GM18505 (cell line): ENCODE results near the gene ASTN2.

Experiments
- ATAC-seq: cut with Tn5 transposase; IDR thresholded peaks from one replicate; pipeline ENCODE4 v1.9.1; 2021; ENCODE audit not compliant: unreplicated experiment
- POLR2A ChIP-seq: IDR thresholded peaks from 4 replicates; pipeline ENCODE4 v1.6.1; 2011; ENCODE audit warnings: borderline replicate concordance; ENCODE audit not compliant: insufficient read depth, insufficient read length; ENCODE audit errors: extremely low read depth

ASTN2 gene

GRCh38 chr9:117030254-117030768 lies 384.5 kb downstream of the ASTN2 start:
- no peak for ATAC-seq

GRCh38 chr9:117029341-117029740 lies 385.5 kb downstream of the ASTN2 start:
- no peak for TF ChIP-seq POLR2A
- no peak for ATAC-seq

More at GRCh38 chr9:117030254-117030768, 384.5 kb downstream of the ASTN2 start:
- no peak for TF ChIP-seq POLR2A

- no peak for TF ChIP-seq POLR2A
- ATAC-seq, result no peak
These were observed 386.6 kb downstream of the ASTN2 start for GRCh38 chr9:117028103-117028858.

GRCh38 chr9:117021906-117022305 lies 393.0 kb downstream of the ASTN2 start:
- no peak for TF ChIP-seq POLR2A
- no peak for ATAC-seq

- no peak for ATAC-seq
- no peak for TF ChIP-seq POLR2A
These were observed 395.8 kb downstream of the ASTN2 start for GRCh38 chr9:117018966-117019617.

GRCh38 chr9:117017414-117017985 lies 397.4 kb downstream of the ASTN2 start:
- ATAC-seq, result no peak
- TF ChIP-seq POLR2A, result no peak

DNA sequence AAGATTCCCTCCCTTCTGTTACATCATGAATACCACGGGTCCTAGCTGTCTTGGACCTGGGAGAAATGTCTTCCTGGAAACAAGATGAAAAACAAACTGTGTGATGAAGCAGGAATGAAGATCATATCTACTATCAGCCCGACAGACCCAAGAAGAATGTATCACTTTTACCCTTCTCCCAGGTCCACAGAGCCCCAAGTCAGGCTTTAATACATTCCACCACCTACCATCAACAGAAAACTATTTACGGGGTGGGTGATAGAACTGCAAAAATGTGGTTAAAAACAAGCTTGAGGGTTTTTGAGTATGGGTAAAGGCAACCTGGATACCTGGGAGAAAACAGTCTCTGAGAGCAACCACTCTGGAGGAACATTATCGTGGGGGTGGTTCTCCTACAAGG lies 400.8 kb downstream of the ASTN2 start:
- ATAC-seq, result no peak
- no peak for TF ChIP-seq POLR2A

GRCh38 chr9:117013440-117013995 lies 401.3 kb downstream of the ASTN2 start:
- no peak for TF ChIP-seq POLR2A
- no peak for ATAC-seq

DNA sequence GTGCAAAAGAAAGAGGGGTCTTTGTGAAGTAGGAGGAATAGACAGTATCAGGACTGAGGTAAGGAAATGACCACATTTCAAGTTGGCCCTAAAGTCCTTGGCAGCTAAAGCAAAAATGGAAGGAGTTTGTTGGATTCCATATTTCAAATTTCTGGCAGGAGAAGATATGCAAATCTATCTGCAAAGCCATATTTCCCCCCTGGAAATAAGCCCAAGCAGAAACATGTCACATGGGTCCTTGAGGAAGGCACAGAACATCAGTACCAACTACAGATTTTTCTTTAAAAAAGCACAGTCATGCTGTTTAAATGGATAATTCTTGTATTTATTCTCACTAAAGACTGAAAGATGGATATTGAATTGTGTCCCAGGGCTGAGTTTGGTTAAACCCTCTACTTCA lies 404.8 kb downstream of the ASTN2 start:
- ATAC-seq, result no peak
- TF ChIP-seq POLR2A, result no peak

- TF ChIP-seq POLR2A, result no peak
- no peak for ATAC-seq
These were observed 406.0 kb downstream of the ASTN2 start for GRCh38 chr9:117008876-117009275.

GRCh38 chr9:117008461-117008860 lies 406.4 kb downstream of the ASTN2 start:
- ATAC-seq, result no peak

GRCh38 chr9:117002686-117003085 lies 412.2 kb downstream of the ASTN2 start:
- ATAC-seq, result no peak
- TF ChIP-seq POLR2A, result no peak

More at GRCh38 chr9:117008461-117008860, 406.4 kb downstream of the ASTN2 start:
- no peak for TF ChIP-seq POLR2A

DNA sequence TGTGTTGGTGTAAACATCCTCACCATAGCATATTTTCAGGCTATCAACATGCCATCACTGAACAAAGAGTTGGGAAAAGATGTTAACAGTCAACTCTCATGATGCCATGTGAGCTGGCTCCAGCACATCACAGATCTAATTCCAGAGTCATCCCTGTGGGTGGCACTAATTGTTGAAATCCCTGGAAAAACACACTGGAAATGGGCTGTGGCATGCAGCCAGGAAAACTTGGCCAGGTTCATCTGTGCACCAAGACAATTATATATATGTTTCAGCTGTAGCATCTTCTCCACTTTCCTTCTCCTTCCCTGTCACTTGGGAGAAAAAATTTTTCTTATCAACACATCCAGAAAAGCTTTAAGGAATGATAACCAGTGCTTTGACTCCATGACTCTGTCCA lies 414.0 kb downstream of the ASTN2 start:
- ATAC-seq, result no peak
- no peak for TF ChIP-seq POLR2A
